ENCODE results near the gene NEU4. TPM values are rescaled to one million over a fixed set of nuclear protein-coding genes. Genes with fewer than 3 reads are reported as not detected.
"Not testable (repeated sequence)": the region's sequence is repeated elsewhere in the genome, so short reads cannot be mapped to it uniquely, and the experiment has no call there.

The NEU4 gene
- total and polyA plus RNA-seq, 9 of the 15 experiments (the other 6 are each of a cell fraction or from before 2014, with no cell fraction given) = 0.01 to 0.40 TPM; not detected in 7

DNA sequence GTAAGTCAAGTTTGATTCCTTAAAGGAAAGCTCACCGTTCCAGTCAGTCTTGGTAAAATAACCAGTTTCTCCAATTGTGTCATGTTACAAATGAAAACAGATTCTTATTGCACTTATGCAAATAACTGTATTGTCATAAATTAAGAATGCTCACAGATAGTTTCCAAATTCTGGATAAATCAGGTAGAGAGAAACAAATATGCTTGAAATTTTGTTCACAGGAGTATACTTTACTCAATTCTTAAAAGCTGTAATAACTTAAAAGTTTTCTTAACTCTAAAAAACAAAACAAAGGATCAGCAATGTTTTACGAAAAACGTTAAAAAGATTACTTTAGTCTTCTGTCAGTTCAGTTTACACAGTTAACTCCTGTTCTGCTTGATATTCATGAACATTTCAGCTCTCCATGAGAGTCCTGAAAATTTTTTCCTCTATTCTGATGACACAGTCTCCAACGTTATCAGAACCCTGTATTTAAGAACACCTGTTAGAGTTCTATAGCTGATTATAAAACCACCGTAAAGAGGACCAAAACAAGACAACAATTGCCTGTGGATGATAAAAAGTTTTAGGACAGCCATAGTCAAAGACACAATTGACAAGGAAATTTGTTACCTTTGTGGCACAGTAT lies 27.9 kb upstream of the NEU4 start (continued):
- TF ChIP-seq KAT2B (IDR thresholded peaks at IDR 0.05; ENCODE audit: low read depth, low read length) (no peak), ZNF583 (CRISPR knock-in tag; IDR thresholded peaks at IDR 0.05) (no peak), RUNX1 (IDR thresholded peaks at IDR 0.05; ENCODE audit: low read depth) (no peak), NFATC3 (IDR thresholded peaks at IDR 0.05) (no peak), SRSF9 (IDR thresholded peaks at IDR 0.05; ENCODE audit: borderline replicate concordance, low read depth, low read length) (no peak), TRIM28 (IDR thresholded peaks at IDR 0.05) (peak; percentile 73; the same call in 1 of the 2 replicates), NFIC (IDR thresholded peaks at IDR 0.05) (no peak), PTRF (tag; IDR thresholded peaks at IDR 0.05) (no peak)
- TF ChIP-seq, protein P1, sequence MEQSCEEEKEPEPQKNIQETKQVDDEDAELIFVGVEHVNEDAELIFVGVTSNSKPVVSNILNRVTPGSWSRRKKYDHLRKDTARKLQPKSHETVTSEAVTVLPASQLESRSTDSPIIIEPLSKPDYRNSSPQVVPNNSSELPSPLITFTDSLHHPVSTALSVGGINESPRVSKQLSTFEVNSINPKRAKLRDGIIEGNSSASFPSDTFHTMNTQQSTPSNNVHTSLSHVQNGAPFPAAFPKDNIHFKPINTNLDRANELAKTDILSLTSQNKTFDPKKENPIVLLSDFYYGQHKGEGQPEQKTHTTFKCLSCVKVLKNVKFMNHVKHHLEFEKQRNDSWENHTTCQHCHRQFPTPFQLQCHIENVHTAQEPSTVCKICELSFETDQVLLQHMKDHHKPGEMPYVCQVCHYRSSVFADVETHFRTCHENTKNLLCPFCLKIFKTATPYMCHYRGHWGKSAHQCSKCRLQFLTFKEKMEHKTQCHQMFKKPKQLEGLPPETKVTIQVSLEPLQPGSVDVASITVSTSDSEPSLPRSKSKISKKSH (CRISPR knock-in tag; IDR thresholded peaks at IDR 0.05) = 0 out of 2 replicates have a peak, but pooled peaks have one; percentile 36

GRCh38 chr2:241782053-241782452 lies 26.9 kb upstream of the NEU4 start:
- WGBS (ENCODE audit: insufficient coverage, low coverage, missing lambda C conversion rate) = 30% methylated on average over 3 of the region's 3 CpGs
- POLR2A ChIA-PET = interaction anchor here (0.7 kb wide), 1 partner anchor 56 kb away, joined by 3 read pairs; no protein-coding TSS in a partner anchor

More at GRCh38 chr2:241782053-241782452, 26.9 kb upstream of the NEU4 start:
- in situ Hi-C loops (cut with MboI); H3K79me2 ChIP-seq (ENCODE audit: control insufficient read depth, insufficient read depth, low read length); H3K4me3 ChIP-seq; CTCF ChIA-PET (ENCODE audit: low intra/inter-chr PET ratio); H3K27ac ChIP-seq (ENCODE audit: extremely low read depth, low read depth, low read length); H3K9ac ChIP-seq (ENCODE audit: insufficient read depth in 1 of 2, low read depth in 2 of 2, low read length in 2 of 2); H3K9me3 ChIP-seq (replicated peaks; ENCODE audit: control insufficient read depth, insufficient read depth, low read depth, low read length); BruUV-seq (replicated peaks); H3K27me3 ChIP-seq (ENCODE audit: control insufficient read depth in 2 of 2, insufficient read depth in 2 of 2, low read length in 2 of 2); DNase-seq (ENCODE audit: extremely low read depth in 1 of 4, low spot score in 3 of 4); H3K9me1 ChIP-seq (ENCODE audit: control insufficient read depth, insufficient read depth, low read length); H2AFZ ChIP-seq (ENCODE audit: low read depth, low read length); ATAC-seq; H3K36me3 ChIP-seq (ENCODE audit: control insufficient read depth, insufficient read depth, low read length); H4K20me1 ChIP-seq (replicated peaks; ENCODE audit: control insufficient read depth, insufficient read depth, low read length); H3K4me1 ChIP-seq (replicated peaks in 1 of 2; ENCODE audit: control insufficient read depth in 2 of 2, insufficient read depth in 2 of 2, low read length in 2 of 2); H3K4me2 ChIP-seq (ENCODE audit: insufficient read depth, low read length); FAIRE-seq; intact Hi-C loops (cut with micrococcal nuclease): not testable (repeated sequence)

All from K562 (cell line).